ENCODE data around the gene PRKAG1. TPM values are rescaled to one million over a fixed set of nuclear protein-coding genes. Genes with fewer than 3 reads are reported as not detected.

The PRKAG1 gene
- polyA plus RNA-seq, 1 experiment: 94.1 TPM

- POLR2A ChIA-PET: interaction anchor here (0.6 to 0.7 kb wide), 2 partner anchors 24 to 1598 kb away, joined by 3 to 12 read pairs; no protein-coding TSS in a partner anchor
- TF ChIP-seq, protein P1, sequence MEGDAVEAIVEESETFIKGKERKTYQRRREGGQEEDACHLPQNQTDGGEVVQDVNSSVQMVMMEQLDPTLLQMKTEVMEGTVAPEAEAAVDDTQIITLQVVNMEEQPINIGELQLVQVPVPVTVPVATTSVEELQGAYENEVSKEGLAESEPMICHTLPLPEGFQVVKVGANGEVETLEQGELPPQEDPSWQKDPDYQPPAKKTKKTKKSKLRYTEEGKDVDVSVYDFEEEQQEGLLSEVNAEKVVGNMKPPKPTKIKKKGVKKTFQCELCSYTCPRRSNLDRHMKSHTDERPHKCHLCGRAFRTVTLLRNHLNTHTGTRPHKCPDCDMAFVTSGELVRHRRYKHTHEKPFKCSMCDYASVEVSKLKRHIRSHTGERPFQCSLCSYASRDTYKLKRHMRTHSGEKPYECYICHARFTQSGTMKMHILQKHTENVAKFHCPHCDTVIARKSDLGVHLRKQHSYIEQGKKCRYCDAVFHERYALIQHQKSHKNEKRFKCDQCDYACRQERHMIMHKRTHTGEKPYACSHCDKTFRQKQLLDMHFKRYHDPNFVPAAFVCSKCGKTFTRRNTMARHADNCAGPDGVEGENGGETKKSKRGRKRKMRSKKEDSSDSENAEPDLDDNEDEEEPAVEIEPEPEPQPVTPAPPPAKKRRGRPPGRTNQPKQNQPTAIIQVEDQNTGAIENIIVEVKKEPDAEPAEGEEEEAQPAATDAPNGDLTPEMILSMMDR (IDR thresholded peaks at IDR 0.05; ENCODE audit: insufficient read depth, low read depth, low read length): no peak
- DNase-seq (ENCODE audit: low read depth): no peak
- CTCF ChIA-PET: interaction anchor here (0.9 to 27.0 kb wide), 4 partner anchors 17 to 138 kb away, joined by 3 to 757 read pairs (median 6); partner anchors contain the start of genes WNT1 and WNT10B
- no peak overlapping the region for H3K4me3 ChIP-seq (ENCODE audit: low read depth, low read length)
- H3K27me3 ChIP-seq (ENCODE audit: control insufficient read depth, insufficient read depth, low read length): peaks cover 16% of the 10 kb centered on the region
- no peaks in the 10 kb centered on the region for H3K36me3 ChIP-seq (ENCODE audit: control insufficient read depth, insufficient read depth, low read length)
These were observed 27.1 kb downstream of the PRKAG1 start for GRCh38 chr12:48991247-48992050.

- Histone ChIP-seq H3K27me3 (ENCODE audit: control insufficient read depth, insufficient read depth, low read length) (peaks cover 22% of the 10 kb centered on the region), H3K36me3 (ENCODE audit: control insufficient read depth, insufficient read depth, low read length) (no peaks in the 10 kb centered on the region), H3K4me3 (ENCODE audit: low read depth, low read length) (no peak overlapping the region)
- ChIA-PET CTCF (interaction anchor here (0.6 to 27.0 kb wide), 6 partner anchors 16 to 137 kb away, joined by 3 to 757 read pairs (median 4); partner anchors contain the start of genes ARF3, WNT1 and WNT10B), POLR2A (interaction anchor here (0.5 kb wide), 1 partner anchor 16 kb away, joined by 3 read pairs; no protein-coding TSS in a partner anchor)
- no peak for DNase-seq (ENCODE audit: low read depth)
- TF ChIP-seq, protein P1 (IDR thresholded peaks at IDR 0.05; ENCODE audit: insufficient read depth, low read depth, low read length): no peak
These were observed 28.0 kb downstream of the PRKAG1 start for GRCh38 chr12:48990552-48990951.

- peaks cover 37% of the 10 kb centered on the region for H3K27me3 ChIP-seq (ENCODE audit: control insufficient read depth, insufficient read depth, low read length)
- ChIA-PET CTCF (interaction anchor here (0.6 to 30.1 kb wide), 34 partner anchors 6 to 239 kb away, joined by 3 to 757 read pairs (median 4); partner anchors contain the start of genes ARF3, DDN, DDX23 and RND1), POLR2A (interaction anchor here (0.5 kb wide), 1 partner anchor 17 kb away, joined by 9 read pairs; the partner anchor contains the start of gene WNT10B)
- H3K4me3 ChIP-seq (ENCODE audit: low read depth, low read length): no peak overlapping the region
- no peaks in the 10 kb centered on the region for H3K36me3 ChIP-seq (ENCODE audit: control insufficient read depth, insufficient read depth, low read length)
- TF ChIP-seq, protein P1 (IDR thresholded peaks at IDR 0.05; ENCODE audit: insufficient read depth, low read depth, low read length): peak; percentile 90
- DNase-seq (ENCODE audit: low read depth): no peak
These were observed 30.4 kb downstream of the PRKAG1 start for GRCh38 chr12:48988030-48988649.

DNA sequence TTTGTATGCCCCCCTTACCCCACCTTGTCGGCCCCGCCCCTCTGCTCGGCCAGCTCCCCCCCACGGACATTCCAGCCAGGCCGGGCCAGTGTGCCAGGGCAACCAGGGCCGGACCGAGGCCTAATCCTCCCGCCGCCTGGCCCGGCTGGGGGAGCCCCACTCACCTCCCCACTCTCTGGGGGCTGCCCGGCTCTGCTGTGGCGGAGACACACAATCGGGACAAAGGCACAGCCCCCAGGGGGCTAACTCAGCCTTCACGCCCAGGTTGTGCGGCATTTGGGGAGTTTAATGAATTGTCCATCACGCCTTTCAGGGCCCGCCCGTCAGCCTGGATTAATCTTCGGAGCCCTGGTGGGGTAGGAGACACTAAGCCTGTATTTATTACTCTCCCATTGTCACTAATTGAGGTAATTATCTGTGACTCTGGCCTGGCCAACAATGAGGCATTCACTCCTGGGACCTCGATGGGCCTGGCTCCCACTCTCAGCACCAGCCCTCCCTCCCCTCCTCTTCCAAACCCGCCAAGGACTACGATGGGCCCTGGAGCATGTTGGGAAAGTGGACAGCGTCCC, 31.8 kb downstream of the PRKAG1 start:
- no peak for DNase-seq (ENCODE audit: low read depth)
- CTCF ChIA-PET: interaction anchor here (2.2 to 30.1 kb wide), 4 partner anchors 7 to 133 kb away, joined by 16 to 757 read pairs (median 394); partner anchors contain the start of genes DDN, DDX23, WNT1 and WNT10B
- H3K4me3 ChIP-seq (ENCODE audit: low read depth, low read length): no peak overlapping the region
- POLR2A ChIA-PET: no interaction called here
- peaks cover 47% of the 10 kb centered on the region for H3K27me3 ChIP-seq (ENCODE audit: control insufficient read depth, insufficient read depth, low read length)
- no peaks in the 10 kb centered on the region for H3K36me3 ChIP-seq (ENCODE audit: control insufficient read depth, insufficient read depth, low read length)
- TF ChIP-seq, protein P1 (IDR thresholded peaks at IDR 0.05; ENCODE audit: insufficient read depth, low read depth, low read length): no peak
